Activated B cell treated with CpG ODN at 0.5 μM for 24 hours (primary cell): Measurements from ENCODE around the gene MICU2. TPM values are rescaled to one million over a fixed set of nuclear protein-coding genes. Genes with fewer than 3 reads are reported as not detected.
A peak's percentile ranks its signal among the peaks of the same experiment; 100 is the strongest.

Source experiments
- ATAC-seq: fragments of 200-7000 bp; cut with Tn5 transposase; one replicate; pipeline ENCODE4 v1.10.0; 2021; ENCODE audit warnings: low read depth, mild to moderate bottlenecking, moderate library complexity
- CTCF ChIA-PET: fragments of 350-600 bp; sonication (Branson Sonifier 250); formaldehyde crosslinking; loops from one replicate; lab custom pipeline; 2021; ENCODE audit warnings: antibody characterized with exemption; lab: Charles Lee
- POLR2A ChIA-PET: fragments of 350-600 bp; sonication (Branson Sonifier 250); formaldehyde crosslinking; loops from one replicate; lab custom pipeline; 2021; ENCODE audit warnings: antibody characterized with exemption; lab: Charles Lee
- DNase-seq: peaks from one replicate; pipeline ENCODE4 v3.0.0; 2022
- H3K27ac Mint-ChIP-seq: one replicate; pipeline ENCODE4 v1.8.0; 2020; ENCODE audit warnings: mixed read lengths
- H3K27me3 Mint-ChIP-seq: one replicate; pipeline ENCODE4 v1.8.0; 2021; ENCODE audit warnings: mixed read lengths
- H3K36me3 Mint-ChIP-seq: one replicate; pipeline ENCODE4 v1.8.0; 2021; ENCODE audit warnings: low read depth, mixed read lengths
- H3K4me1 Mint-ChIP-seq: one replicate; pipeline ENCODE4 v1.8.0; 2021; ENCODE audit warnings: mixed read lengths
- H3K4me3 Mint-ChIP-seq: one replicate; pipeline ENCODE4 v1.8.0; 2020; ENCODE audit warnings: mild to moderate bottlenecking, mixed read lengths
- H3K9me3 Mint-ChIP-seq: one replicate; pipeline ENCODE4 v1.8.0; 2020; ENCODE audit warnings: mixed read lengths
- intact Hi-C: fragments of 100-400 bp; cut with micrococcal nuclease; formaldehyde crosslinking; loops from one replicate; pipeline ENCODE4 v1.15.1; 2024
- total RNA-seq: library from RNA; stranded (reverse); gene quantifications from 2 replicates; pipeline ENCODE4 v1.2.3, GENCODE V29; 2022
- TF ChIP-seq, protein P1 (sequence below): fragments of 200-600 bp; IDR thresholded peaks from one replicate; pipeline ENCODE4 v1.8.0; 2022; ENCODE audit warnings: antibody characterized with exemption, mild to moderate bottlenecking

The MICU2 gene
- total RNA-seq, 1 donor from 2014 or later, result 41.3 TPM

DNA sequence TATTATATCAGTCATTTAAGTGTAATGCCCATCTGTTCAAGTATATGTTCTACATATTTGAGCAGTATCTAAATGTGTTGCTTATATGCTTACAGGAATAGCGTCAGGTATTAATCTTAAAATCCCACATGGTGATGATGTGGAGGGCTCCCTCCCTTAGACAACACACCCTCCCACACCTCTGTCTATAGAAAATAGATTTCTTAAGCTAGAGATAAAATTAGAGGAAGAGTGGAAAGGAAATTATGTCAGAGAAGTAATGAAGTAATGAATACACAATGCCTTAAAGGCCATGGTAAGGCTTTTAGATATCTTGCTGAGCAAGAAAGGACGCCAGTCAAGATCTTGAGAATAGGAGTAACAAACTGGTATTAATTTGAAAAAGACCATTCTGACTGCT, 157.3 kb downstream of the MICU2 start:
- no peaks in the 10 kb centered on the region for H3K9me3 Mint-ChIP-seq
- TF ChIP-seq, protein P1, sequence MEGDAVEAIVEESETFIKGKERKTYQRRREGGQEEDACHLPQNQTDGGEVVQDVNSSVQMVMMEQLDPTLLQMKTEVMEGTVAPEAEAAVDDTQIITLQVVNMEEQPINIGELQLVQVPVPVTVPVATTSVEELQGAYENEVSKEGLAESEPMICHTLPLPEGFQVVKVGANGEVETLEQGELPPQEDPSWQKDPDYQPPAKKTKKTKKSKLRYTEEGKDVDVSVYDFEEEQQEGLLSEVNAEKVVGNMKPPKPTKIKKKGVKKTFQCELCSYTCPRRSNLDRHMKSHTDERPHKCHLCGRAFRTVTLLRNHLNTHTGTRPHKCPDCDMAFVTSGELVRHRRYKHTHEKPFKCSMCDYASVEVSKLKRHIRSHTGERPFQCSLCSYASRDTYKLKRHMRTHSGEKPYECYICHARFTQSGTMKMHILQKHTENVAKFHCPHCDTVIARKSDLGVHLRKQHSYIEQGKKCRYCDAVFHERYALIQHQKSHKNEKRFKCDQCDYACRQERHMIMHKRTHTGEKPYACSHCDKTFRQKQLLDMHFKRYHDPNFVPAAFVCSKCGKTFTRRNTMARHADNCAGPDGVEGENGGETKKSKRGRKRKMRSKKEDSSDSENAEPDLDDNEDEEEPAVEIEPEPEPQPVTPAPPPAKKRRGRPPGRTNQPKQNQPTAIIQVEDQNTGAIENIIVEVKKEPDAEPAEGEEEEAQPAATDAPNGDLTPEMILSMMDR, result no peak
- POLR2A ChIA-PET, result no interaction called here
- CTCF ChIA-PET, result no interaction called here
- no peak for DNase-seq
- intact Hi-C loops, result no loop called here
- H3K4me1 Mint-ChIP-seq, result peaks cover 36% of the 10 kb centered on the region
- H3K36me3 Mint-ChIP-seq, result peaks cover 4% of the 10 kb centered on the region
- no peak overlapping the region for H3K27ac Mint-ChIP-seq
- no peaks in the 10 kb centered on the region for H3K27me3 Mint-ChIP-seq
- no peak for ATAC-seq
- H3K4me3 Mint-ChIP-seq, result no peak overlapping the region

GRCh38 chr13:21445759-21446158, 158.2 kb downstream of the MICU2 start:
- intact Hi-C loops, result no loop called here
- ATAC-seq (no peak), DNase-seq (no peak)
- Mint-ChIP-seq H3K4me1 (peaks cover 43% of the 10 kb centered on the region), H3K27ac (no peak overlapping the region), H3K4me3 (no peak overlapping the region), H3K27me3 (no peaks in the 10 kb centered on the region), H3K9me3 (no peaks in the 10 kb centered on the region), H3K36me3 (peaks cover 4% of the 10 kb centered on the region)
- CTCF ChIA-PET, result no interaction called here
- POLR2A ChIA-PET, result no interaction called here
- TF ChIP-seq, protein P1, result no peak

GRCh38 chr13:21443171-21443570, 160.8 kb downstream of the MICU2 start:
- no peaks in the 10 kb centered on the region for H3K27me3 Mint-ChIP-seq
- ATAC-seq, result no peak

More at GRCh38 chr13:21443171-21443570, 160.8 kb downstream of the MICU2 start:
- peak overlapping the region; percentile 32 for H3K27ac Mint-ChIP-seq
- CTCF ChIA-PET, result no interaction called here
- intact Hi-C loops, result loop anchor here (5.0 kb wide), 1 partner anchor 41 kb away; no protein-coding TSS in a partner anchor
- POLR2A ChIA-PET, result no interaction called here
- H3K9me3 Mint-ChIP-seq, result peaks cover 3% of the 10 kb centered on the region
- TF ChIP-seq, protein P1, result no peak
- H3K4me1 Mint-ChIP-seq, result peaks cover 46% of the 10 kb centered on the region
- H3K4me3 Mint-ChIP-seq, result no peak overlapping the region
- peaks cover 6% of the 10 kb centered on the region for H3K36me3 Mint-ChIP-seq
- no peak for DNase-seq

Other genes with a start within 250 kb of the MICU2 start
- gene ZDHHC20, start 144.9 kb downstream of the MICU2 start, total RNA-seq, result 45.0 and 49.2 TPM in 2 replicates
- gene FGF9, start 66.9 kb upstream of the MICU2 start, total RNA-seq, result 0.22 and 0.49 TPM in 2 replicates